GM23338 (cell line): ENCODE results near the gene GCNT2. TPM values are rescaled to one million over a fixed set of nuclear protein-coding genes. Genes with fewer than 3 reads are reported as not detected.
A peak's percentile ranks its signal among the peaks of the same experiment; 100 is the strongest.

Experiments used
- ATAC-seq: fragments of 200-7000 bp; cut with Tn5 transposase; 3 replicates; pipeline ENCODE4 v1.9.1; 2020
- DNase-seq: peaks from one replicate; pipeline ENCODE4 v3.0.0-alpha.2; 2015; ENCODE audit warnings: low spot score
- H2AFZ ChIP-seq: fragments of 200-600 bp; sonication (generic); 2 replicates; pipeline ENCODE4 v1.8.0; 2016; ENCODE audit warnings: antibody characterized with exemption, mild to moderate bottlenecking, moderate library complexity
- H3F3A ChIP-seq: fragments of 200-600 bp; sonication (generic); replicated peaks from 2 replicates; pipeline ENCODE4 v1.8.0; 2017; ENCODE audit warnings: antibody characterized with exemption, mixed run types, low read depth
- H3K27ac ChIP-seq: fragments of 200-600 bp; sonication (generic); 2 replicates; pipeline ENCODE4 v1.6.1; 2016; ENCODE audit warnings: low read depth
- H3K27me3 ChIP-seq: fragments of 200-600 bp; sonication (generic); 2 replicates; pipeline ENCODE4 v1.8.0; 2016; ENCODE audit warnings: mild to moderate bottlenecking, mixed run types, moderate library complexity; ENCODE audit not compliant: insufficient read depth
- H3K36me3 ChIP-seq: fragments of 200-600 bp; sonication (generic); 2 replicates; pipeline ENCODE4 v1.8.0; 2016; ENCODE audit warnings: mild to moderate bottlenecking; ENCODE audit not compliant: insufficient read depth
- H3K4me1 ChIP-seq: fragments of 200-600 bp; sonication (generic); 2 replicates; pipeline ENCODE4 v1.8.0; 2016; ENCODE audit warnings: mild to moderate bottlenecking, moderate library complexity; ENCODE audit not compliant: insufficient read depth
- H3K4me2 ChIP-seq: fragments of 200-600 bp; sonication (generic); 2 replicates; pipeline ENCODE4 v1.7.1; 2017; ENCODE audit warnings: mixed run types
- H3K4me3 ChIP-seq: fragments of 200-600 bp; sonication (generic); 2 replicates; pipeline ENCODE4 v1.6.1; 2016; ENCODE audit warnings: mixed run types
- H3K79me2 ChIP-seq: fragments of 200-600 bp; sonication (generic); replicated peaks from 2 replicates; pipeline ENCODE4 v1.8.0; 2017; ENCODE audit warnings: mild to moderate bottlenecking; ENCODE audit not compliant: insufficient read depth
- H3K9me2 ChIP-seq: fragments of 200-600 bp; sonication (generic); 2 replicates; pipeline ENCODE4 v1.8.0; 2017; ENCODE audit not compliant: insufficient read depth
- H4K20me1 ChIP-seq: fragments of 200-600 bp; sonication (generic); replicated peaks from 2 replicates; pipeline ENCODE4 v1.8.0; 2017; ENCODE audit warnings: mild to moderate bottlenecking; ENCODE audit not compliant: insufficient read depth
- H3K27ac Mint-ChIP-seq: 2 replicates; pipeline ENCODE4 v1.8.0; 2020; ENCODE audit warnings: inconsistent platforms, mild to moderate bottlenecking, moderate library complexity, mixed read lengths
- H3K27me3 Mint-ChIP-seq: 3 replicates; pipeline ENCODE4 v1.8.0; 2022; ENCODE audit warnings: low read depth, mild to moderate bottlenecking, moderate library complexity, mixed read lengths, inconsistent platforms; ENCODE audit not compliant: insufficient read depth, poor library complexity
- H3K36me3 Mint-ChIP-seq: 3 replicates; pipeline ENCODE4 v1.8.0; 2021; ENCODE audit warnings: low read depth, mild to moderate bottlenecking, inconsistent platforms, moderate library complexity, mixed read lengths
- H3K4me1 Mint-ChIP-seq: 3 replicates; pipeline ENCODE4 v1.8.0; 2020; ENCODE audit warnings: mild to moderate bottlenecking, inconsistent platforms, mixed read lengths
- H3K4me3 Mint-ChIP-seq: 3 replicates; pipeline ENCODE4 v1.8.0; 2021; ENCODE audit warnings: moderate library complexity, mild to moderate bottlenecking, inconsistent platforms, mixed read lengths
- H3K9me3 Mint-ChIP-seq: 3 replicates; pipeline ENCODE4 v1.8.0; 2020; ENCODE audit warnings: moderate library complexity, mild to moderate bottlenecking, inconsistent platforms, mixed read lengths
- CTCF ChIP-seq, 2 experiments: fragments of 200-600 bp in 1 of 2; sonication (generic) in 1 of 2; conservative IDR thresholded peaks; 2 replicates each; pipeline versions ENCODE4 v1.5.1 to v1.6.1; 2016 to 2017; ENCODE audit warnings: antibody characterized with exemption in 2 of 2, low read depth in 2 of 2, mild to moderate bottlenecking in 2 of 2, moderate library complexity in 1 of 2
- ETS1 ChIP-seq: IDR thresholded peaks from 2 replicates; pipeline ENCODE4 v1.6.1; 2016; ENCODE audit warnings: antibody characterized with exemption
- EZH2 ChIP-seq: fragments of 200-600 bp; sonication (generic); IDR thresholded peaks from one replicate; pipeline ENCODE4 v1.8.0; 2017; ENCODE audit warnings: antibody characterized with exemption, mild to moderate bottlenecking, low read depth; ENCODE audit not compliant: unreplicated experiment
- EZH2phosphoT487 ChIP-seq: fragments of 200-600 bp; sonication (generic); IDR thresholded peaks from one replicate; pipeline ENCODE4 v1.8.1; 2018; ENCODE audit warnings: antibody characterized with exemption; ENCODE audit not compliant: unreplicated experiment
- JUNB ChIP-seq: IDR thresholded peaks from one replicate; pipeline ENCODE4 v1.6.1; 2016; ENCODE audit warnings: antibody characterized with exemption; ENCODE audit not compliant: unreplicated experiment
- NANOG ChIP-seq: IDR thresholded peaks from 2 replicates; pipeline ENCODE4 v1.6.1; 2016; ENCODE audit warnings: antibody characterized with exemption, borderline replicate concordance
- POLR2AphosphoS5 ChIP-seq: IDR thresholded peaks from 2 replicates; pipeline ENCODE4 v1.6.1; 2016; ENCODE audit warnings: antibody characterized with exemption, low read depth
- REST ChIP-seq: IDR thresholded peaks from one replicate; pipeline ENCODE4 v1.6.1; 2018; ENCODE audit warnings: antibody characterized with exemption; ENCODE audit not compliant: unreplicated experiment
- STAT1 ChIP-seq: IDR thresholded peaks from one replicate; pipeline ENCODE4 v1.6.1; 2016; ENCODE audit warnings: antibody characterized with exemption; ENCODE audit not compliant: unreplicated experiment
- ZNF114 ChIP-seq: fragments of 250-450 bp; sonication (Bioruptor Pico); IDR thresholded peaks from 2 replicates; pipeline ENCODE4 v1.5.0; 2020; ENCODE audit warnings: mild to moderate bottlenecking, moderate library complexity
- ZNF331 ChIP-seq: fragments of 250-450 bp; sonication (Bioruptor Pico); IDR thresholded peaks from 2 replicates; pipeline ENCODE4 v1.5.0; 2020; ENCODE audit warnings: low read depth, mild to moderate bottlenecking, moderate library complexity
- ZNF462 ChIP-seq: fragments of 250-450 bp; sonication (Bioruptor Pico); IDR thresholded peaks from 2 replicates; pipeline ENCODE4 v1.5.0; 2020; ENCODE audit warnings: mild to moderate bottlenecking, moderate library complexity
- polyA plus RNA-seq: library from polyadenylated mRNA; unstranded; fragments of >200 nt; fragmentation: Nextera tagmentation; extraction: Ambion mirVana; gene quantifications from 2 replicates; pipeline ENCODE4 v1.2.1, GENCODE V29; 2016
- total RNA-seq: library from RNA; depleted of rRNA; stranded (reverse); fragments of >200 nt; shearing (Covaris generic); gene quantifications from 2 replicates; pipeline ENCODE4 v1.2.3, GENCODE V29; 2014

The GCNT2 gene
- total and polyA plus RNA-seq, 2 experiments from 2014 or later, result 28.3 to 137 TPM

GRCh38 chr6:10618409-10618808 lies 97.3 kb downstream of the GCNT2 start (continued):
- no peak for TF ChIP-seq ZNF462 (CRISPR knock-in tag)
- no peak for TF ChIP-seq ETS1
- TF ChIP-seq EZH2, result no peak

GRCh38 chr6:10621213-10621612 lies 100.1 kb downstream of the GCNT2 start:
- H3K27ac Mint-ChIP-seq, result no peak overlapping the region
- no peak overlapping the region for H3K4me2 ChIP-seq
- no peaks in the 10 kb centered on the region; the same call in 2 of the 3 replicates for H3K9me3 Mint-ChIP-seq
- no peaks in the 10 kb centered on the region for H3K4me1 ChIP-seq
- no peak overlapping the region for H3K4me3 Mint-ChIP-seq
- no peak for ATAC-seq
- H4K20me1 ChIP-seq, result peaks cover 48% of the 10 kb centered on the region
- H3K36me3 Mint-ChIP-seq, result peaks cover 79% of the 10 kb centered on the region
- H3F3A ChIP-seq, result peaks cover 12% of the 10 kb centered on the region; the same call in 1 of the 2 replicates
- H3K36me3 ChIP-seq, result peaks cover 44% of the 10 kb centered on the region
- no peaks in the 10 kb centered on the region for H3K27me3 ChIP-seq
- H3K4me3 ChIP-seq, result no peak overlapping the region
- H3K79me2 ChIP-seq, result peaks cover 79% of the 10 kb centered on the region
- H3K9me2 ChIP-seq, result no peaks in the 10 kb centered on the region
- no peak overlapping the region for H2AFZ ChIP-seq
- peaks cover 2% of the 10 kb centered on the region for H3K27me3 Mint-ChIP-seq
- H3K4me1 Mint-ChIP-seq, result no peaks in the 10 kb centered on the region; the same call in 2 of the 3 replicates
- TF ChIP-seq JUNB (no peak), EZH2 (no peak), EZH2phosphoT487 (no peak), REST (no peak), CTCF (conservative IDR thresholded peaks at IDR 0.05; ENCODE audit: low read depth in 2 of 2) (no peak), POLR2AphosphoS5 (no peak), STAT1 (no peak), ZNF114 (CRISPR knock-in tag) (no peak), ETS1 (no peak), NANOG (no peak), ZNF331 (no peak)
- no peak for DNase-seq
- H3K27ac ChIP-seq, result peak overlapping the region; percentile 76; the same call in 1 of the 2 replicates
